Stomach (tissue), 4 donors: ENCODE data around the gene PURB.
A peak's percentile ranks its signal among the peaks of the same experiment; 100 is the strongest.

Experiments
- CTCF ChIP-seq, 7 experiments: fragments of 450-650 bp in 4 of 7; fragments of 200-600 bp in 3 of 7; sonication (generic) in 3 of 7; IDR thresholded peaks; one replicate each; pipeline ENCODE4 v1.5.1; 2016 to 2019; ENCODE audit warnings: antibody characterized with exemption in 7 of 7, control low read depth in 2 of 7, mild to moderate bottlenecking in 1 of 7
- POLR2A ChIP-seq, 4 donors: fragments of 450-650 bp; IDR thresholded peaks; one replicate each; pipeline ENCODE4 v1.6.1; 2016; ENCODE audit warnings: antibody characterized with exemption in 4 of 4, control low read depth in 2 of 4, mild to moderate bottlenecking in 1 of 4, moderate library complexity in 1 of 4

- TF ChIP-seq CTCF (IDR thresholded peaks at IDR 0.05) (peak in 1 of 7 experiments; percentile 3), POLR2A (IDR thresholded peaks at IDR 0.05) (no peak)
Measured at GRCh38 chr7:44849885-44850544, 35.3 kb downstream of the PURB start.
